IPS-NIHi11 (cell line): Measurements from ENCODE around the gene CLEC2L.

Experiments used
- DNase-seq: peaks from one replicate; pipeline ENCODE4 v3.0.0; 2012; ENCODE audit warnings: mixed read lengths, low spot score

The CLEC2L gene

GRCh38 chr7:139523199-139523941 is at the start of gene CLEC2L:
CLEC2L (plus strand) TSS chr7:139523685; CDS start chr7:139523928, 243 bp downstream.
- peak; percentile 66 for DNase-seq

GRCh38 chr7:139476139-139476538 is 47.3 kb upstream of the CLEC2L start:
- DNase-seq: no peak

- no peak for DNase-seq
Measured at GRCh38 chr7:139476891-139477290, 46.6 kb upstream of the CLEC2L start.

GRCh38 chr7:139479620-139480019 is 43.9 kb upstream of the CLEC2L start:
- DNase-seq: no peak

GRCh38 chr7:139481364-139481763 is 42.1 kb upstream of the CLEC2L start:
- peak; percentile 33 for DNase-seq

GRCh38 chr7:139482122-139482521 is 41.4 kb upstream of the CLEC2L start:
- no peak for DNase-seq

GRCh38 chr7:139482662-139483466 is 40.6 kb upstream of the CLEC2L start:
- peak; percentile 76 for DNase-seq

- DNase-seq: no peak
Measured at GRCh38 chr7:139487366-139488080, 36.0 kb upstream of the CLEC2L start.

- DNase-seq: no peak
Measured at GRCh38 chr7:139488810-139489209, 34.7 kb upstream of the CLEC2L start.

GRCh38 chr7:139490130-139490529 is 33.4 kb upstream of the CLEC2L start:
- no peak for DNase-seq

GRCh38 chr7:139492293-139492692 is 31.2 kb upstream of the CLEC2L start:
- no peak for DNase-seq

- no peak for DNase-seq
Measured at GRCh38 chr7:139494835-139495579, 28.5 kb upstream of the CLEC2L start.

- no peak for DNase-seq
Measured at GRCh38 chr7:139495580-139496125, 27.8 kb upstream of the CLEC2L start.

- no peak for DNase-seq
Measured at GRCh38 chr7:139496528-139496927, 27.0 kb upstream of the CLEC2L start.

- DNase-seq: no peak
Measured at GRCh38 chr7:139500770-139501138, 22.7 kb upstream of the CLEC2L start.

GRCh38 chr7:139502226-139502625 is 21.3 kb upstream of the CLEC2L start:
- no peak for DNase-seq

- peak; percentile 68 for DNase-seq
Measured at GRCh38 chr7:139505563-139505962, 17.9 kb upstream of the CLEC2L start.

GRCh38 chr7:139509535-139509934 is 13.9 kb upstream of the CLEC2L start:
- DNase-seq: no peak

- DNase-seq: no peak
Measured at GRCh38 chr7:139511315-139511714, 12.2 kb upstream of the CLEC2L start.

GRCh38 chr7:139515266-139515665 is 8.2 kb upstream of the CLEC2L start:
- DNase-seq: peak; percentile 36

GRCh38 chr7:139521439-139521838 is 2.0 kb upstream of the CLEC2L start:
- DNase-seq: no peak

- DNase-seq: no peak
Measured at GRCh38 chr7:139522830-139523198, 671 bp upstream of the CLEC2L start.
